ENCODE measurements around the gene PSMG1.
"Not testable (repeated sequence)": the region's sequence is repeated elsewhere in the genome, so short reads cannot be mapped to it uniquely, and the experiment has no call there.

The PSMG1 gene, protein sequence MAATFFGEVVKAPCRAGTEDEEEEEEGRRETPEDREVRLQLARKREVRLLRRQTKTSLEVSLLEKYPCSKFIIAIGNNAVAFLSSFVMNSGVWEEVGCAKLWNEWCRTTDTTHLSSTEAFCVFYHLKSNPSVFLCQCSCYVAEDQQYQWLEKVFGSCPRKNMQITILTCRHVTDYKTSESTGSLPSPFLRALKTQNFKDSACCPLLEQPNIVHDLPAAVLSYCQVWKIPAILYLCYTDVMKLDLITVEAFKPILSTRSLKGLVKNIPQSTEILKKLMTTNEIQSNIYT

DNA sequence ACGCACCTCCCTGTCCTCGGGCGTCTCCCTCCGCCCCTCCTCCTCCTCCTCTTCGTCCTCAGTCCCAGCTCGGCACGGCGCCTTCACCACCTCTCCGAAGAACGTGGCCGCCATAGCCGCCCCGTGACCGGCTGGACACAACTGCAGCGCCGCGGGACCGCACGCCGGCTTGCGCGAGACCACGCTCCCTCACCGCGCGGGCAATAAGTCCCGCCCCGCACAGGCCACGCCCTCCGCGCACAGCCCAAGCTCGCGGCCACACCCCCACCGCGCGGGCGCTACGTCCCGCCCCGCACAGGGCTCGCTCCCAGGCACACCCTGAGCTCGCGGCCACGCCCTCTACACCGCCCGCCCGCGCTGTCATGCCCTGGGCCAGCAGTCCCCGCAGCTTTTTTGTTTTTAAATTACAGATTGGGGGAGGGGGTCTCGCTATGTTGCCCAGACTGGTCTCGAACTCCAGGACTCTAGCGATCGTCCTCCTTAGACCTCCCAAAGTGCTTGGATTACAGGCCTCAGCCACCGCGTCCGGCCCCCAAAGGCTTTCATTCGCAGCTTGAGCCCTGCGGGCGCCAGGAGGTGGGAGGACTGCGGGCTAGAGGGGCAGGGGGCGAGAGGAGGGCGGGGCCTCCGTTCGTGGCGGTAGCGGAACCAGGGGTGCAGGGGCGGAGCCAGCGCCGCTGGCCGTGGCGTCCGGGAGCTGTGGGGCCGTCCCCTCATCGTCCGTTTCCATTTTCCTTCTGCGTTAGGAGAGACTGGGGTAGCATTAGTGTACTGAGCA is at the start of gene PSMG1:
Gene PSMG1, minus strand, starts transcription at position 180 of the 778 bp plus-strand sequence. Its CDS starts 66 bp downstream, at position 114.
- peak; percentile 77 to 95 (median 84) for DNase-seq

DNA sequence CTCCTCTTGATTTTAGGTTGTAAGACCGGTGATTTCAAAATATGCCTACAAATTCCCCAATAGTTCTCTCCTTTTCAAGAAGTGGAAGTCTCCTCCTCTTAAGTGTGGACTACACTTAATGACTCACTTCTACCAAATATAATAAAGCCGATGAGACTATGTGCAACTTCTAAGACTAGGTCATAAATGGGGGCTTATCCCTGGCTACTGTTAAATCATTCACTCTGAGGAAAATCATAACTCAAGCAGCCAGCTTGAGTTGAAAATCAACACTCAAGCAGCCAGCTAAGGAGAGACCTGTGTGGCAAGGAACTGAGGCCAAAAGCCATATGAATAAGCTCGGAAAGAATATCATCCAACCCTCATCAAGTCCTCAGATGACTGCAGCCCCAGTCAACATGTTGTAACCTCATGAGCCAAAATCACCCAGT is 49.6 kb upstream of the PSMG1 start:
- DNase-seq, result no peak

DNA sequence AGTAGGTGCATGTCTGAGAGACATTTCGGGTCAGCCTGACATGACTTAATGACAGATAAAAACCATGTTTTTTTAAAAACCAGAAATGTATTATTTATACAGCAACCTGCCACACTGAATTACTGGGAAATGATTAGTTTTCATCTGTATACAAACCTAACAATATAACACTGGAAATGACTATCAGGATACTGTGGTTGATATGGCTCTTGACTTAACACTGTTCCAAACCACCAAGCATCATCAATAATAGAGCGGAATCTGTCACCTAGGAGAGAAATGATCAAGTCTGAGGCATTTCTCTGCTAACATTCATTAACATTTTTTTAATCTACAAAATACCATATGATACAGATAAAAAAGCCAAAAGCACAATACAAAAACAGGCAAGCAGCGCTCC is 41.7 kb upstream of the PSMG1 start:
- no peak for DNase-seq

DNA sequence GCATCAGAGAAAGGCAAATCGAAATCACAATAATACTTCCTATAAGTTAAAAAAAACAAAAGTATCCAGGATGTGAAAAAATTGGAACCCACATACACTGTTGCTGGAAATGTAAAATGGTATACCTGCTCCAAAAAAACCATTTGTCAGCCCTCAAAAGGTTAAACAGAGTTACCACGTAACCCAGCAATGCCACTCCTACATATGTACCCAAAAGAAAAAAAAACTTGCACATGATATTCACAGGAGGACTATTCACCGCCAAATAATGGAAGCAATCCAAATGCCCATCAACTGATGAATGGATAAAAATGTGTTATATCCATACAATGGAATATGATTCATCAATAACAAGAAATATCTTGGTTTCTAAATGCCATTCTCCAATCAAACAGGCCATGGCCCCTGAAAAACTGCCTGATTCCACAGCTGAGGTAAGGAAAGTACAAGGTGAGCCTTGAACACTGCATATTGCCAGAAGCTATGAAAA is 38.8 kb upstream of the PSMG1 start:
- DNase-seq, result no peak

DNA sequence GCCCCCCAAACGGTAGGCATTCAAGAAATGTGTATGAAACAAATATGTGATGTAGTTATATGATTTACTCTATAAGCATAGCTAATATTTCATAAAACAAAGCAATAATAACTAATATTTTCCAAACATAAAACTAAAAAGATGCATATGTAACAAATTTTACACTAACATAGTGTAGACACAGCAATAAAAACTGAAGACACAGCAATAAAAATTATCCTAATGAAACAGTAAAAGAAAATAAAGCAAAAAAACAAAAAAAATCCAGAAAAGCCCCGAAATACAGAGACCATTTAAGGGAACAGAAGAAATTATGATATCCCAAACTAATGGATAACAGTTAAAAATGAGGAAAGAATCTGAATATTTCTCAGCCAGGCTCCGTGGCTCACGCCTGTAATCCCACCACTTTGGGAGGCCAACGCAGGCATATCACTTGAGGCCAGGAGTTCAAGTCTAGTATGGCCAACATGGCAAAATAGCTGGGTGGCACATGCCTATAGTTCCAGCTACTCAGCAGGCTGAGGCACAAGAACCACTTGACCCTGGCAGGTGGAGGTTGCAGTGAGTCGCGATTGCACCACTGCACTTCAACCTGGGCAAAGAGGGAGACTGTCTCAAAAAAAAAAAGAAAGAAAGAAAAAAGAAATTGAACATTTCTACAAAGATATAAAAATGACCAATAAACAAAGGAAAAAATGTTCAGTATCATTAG is 38.2 kb upstream of the PSMG1 start:
- DNase-seq, result no peak

DNA sequence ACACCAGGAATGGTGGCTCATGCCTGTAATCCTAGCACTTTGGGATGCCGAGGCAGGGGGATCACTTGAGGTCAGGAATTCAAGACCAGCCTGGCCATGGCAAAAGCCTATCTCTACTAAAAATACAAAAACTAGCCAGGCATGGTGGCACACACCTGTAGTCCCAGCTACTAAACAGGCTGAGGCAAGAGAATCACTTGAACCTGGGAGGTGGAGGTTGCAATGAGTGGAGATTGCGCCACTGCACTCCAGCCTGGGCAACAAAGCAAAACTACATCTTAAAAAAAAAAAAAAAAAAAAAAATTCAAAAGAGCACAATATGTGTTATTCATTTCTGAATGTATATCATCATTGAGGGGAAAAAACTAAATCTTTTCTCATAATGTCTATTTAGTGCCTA is 37.6 kb upstream of the PSMG1 start:
- not testable (repeated sequence) for DNase-seq

DNA sequence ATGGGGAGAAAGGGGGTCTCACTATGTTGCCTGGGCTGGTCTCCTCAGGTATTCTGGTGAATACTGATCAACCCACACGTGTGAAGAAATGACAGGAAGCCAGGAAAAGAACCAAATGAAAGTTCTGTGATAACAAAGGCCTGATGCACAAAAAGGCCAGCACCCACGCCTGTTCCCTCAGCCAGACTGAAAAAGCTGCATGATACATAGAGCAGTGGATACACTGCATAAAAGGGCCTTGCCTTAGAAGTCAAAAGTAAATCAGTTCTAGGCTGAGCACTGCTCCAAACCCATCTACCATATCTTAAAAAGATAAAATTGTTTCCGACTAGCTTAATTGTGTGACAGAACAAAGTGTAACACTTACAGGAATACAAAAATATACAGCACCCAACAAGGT is 36.9 kb upstream of the PSMG1 start:
- DNase-seq, result no peak

DNA sequence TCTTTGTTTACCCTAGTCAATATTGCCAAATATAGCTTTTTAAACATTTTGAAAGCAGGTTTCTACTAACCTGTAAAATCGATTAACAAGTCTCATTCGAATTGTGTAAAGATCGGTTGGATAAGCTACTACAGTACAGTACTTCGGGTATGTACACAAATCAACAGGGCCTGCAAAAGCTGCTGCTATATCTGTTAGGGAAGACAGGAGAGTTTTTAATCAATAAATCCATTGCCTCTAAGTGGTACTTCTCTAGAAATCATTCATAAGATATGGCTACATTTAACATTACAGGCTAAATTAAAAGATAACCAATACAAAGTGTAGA is 34.8 kb upstream of the PSMG1 start:
- no peak for DNase-seq

DNA sequence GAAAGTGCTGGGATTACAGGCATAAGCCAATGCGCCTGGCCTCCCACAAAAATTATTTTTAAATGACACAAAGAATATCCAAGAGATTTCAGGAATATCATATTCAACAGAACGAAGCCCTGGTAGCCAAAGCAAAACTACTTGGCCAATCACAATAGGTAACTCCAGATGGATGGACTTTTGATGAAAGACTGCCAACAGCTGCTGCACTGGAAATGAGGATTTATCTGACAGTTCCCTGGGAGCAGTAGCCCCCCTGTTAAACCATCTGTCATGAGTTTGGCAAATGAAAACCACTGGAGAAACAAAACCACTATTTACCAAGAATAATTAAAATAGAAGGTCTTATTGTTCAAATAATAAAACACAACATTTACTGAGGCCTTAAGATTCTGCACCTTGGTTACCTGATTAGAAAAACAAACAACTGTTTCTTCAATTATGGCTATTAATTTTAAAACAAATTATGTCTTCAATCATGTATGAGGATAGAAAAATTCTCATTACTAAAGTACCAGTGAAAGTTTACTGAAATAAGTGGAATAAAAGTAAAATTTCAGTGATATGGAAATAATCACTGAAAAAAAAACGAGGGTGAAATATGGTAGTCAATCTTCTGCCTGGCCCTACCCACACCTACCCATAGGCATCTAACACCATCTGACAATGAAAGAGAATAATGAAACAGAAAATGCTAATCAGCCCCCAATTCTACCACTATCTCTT is 34.3 kb upstream of the PSMG1 start:
- DNase-seq, result no peak

DNA sequence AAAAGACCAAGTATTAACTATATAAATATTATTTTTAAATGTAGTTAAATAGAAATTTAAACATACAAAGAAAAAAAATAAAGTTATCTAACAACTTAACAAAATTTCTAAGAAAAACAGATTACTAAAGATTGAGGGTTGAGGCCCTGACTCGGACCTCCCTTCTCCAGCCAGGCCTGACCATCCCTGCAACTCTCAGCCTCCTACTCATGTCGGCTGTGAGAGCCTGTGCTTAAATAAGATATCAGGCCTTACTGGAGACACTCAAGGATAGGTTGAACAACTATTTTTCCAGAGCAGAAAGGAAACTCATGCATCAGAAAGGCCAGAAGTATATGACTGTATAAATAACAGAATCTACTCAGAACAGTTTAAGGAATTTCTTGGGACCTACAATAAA is 33.0 kb upstream of the PSMG1 start:
- DNase-seq, result no peak

DNA sequence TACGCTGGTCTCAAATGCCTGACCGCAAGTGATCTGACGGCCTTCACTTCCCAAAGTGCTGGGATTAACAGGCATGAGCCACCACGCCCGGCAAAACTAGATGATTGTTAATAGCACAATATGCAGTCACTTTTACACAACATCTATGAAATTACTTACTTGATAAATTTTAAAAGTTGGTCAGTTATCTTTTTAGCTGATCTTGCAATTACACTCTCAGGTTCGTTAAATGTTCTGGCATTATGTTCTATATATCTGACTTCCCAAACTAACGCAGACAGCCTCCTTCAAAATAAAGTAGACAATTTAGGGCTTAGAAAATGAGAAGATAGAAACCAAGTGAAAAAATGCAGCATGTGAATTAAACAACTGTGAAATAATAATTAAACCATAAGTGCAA is 31.8 kb upstream of the PSMG1 start:
- no peak for DNase-seq

DNA sequence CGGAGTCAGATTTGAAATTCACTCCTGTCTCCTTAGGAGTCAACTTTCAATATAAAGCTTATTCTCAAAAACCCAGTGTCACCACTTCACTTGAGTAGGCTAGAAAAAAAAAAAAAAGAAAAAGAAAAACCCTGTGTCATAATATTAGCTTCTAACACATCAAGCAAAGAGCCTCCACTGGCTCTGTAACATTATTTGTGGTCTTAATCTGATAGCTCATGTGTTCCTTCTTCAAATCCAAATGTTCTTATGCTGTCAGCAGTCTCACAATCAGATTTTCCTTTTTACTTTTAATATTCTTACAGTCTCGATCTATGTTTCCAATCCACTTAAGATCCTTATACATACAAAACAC is 26.1 kb upstream of the PSMG1 start:
- no peak for DNase-seq

DNA sequence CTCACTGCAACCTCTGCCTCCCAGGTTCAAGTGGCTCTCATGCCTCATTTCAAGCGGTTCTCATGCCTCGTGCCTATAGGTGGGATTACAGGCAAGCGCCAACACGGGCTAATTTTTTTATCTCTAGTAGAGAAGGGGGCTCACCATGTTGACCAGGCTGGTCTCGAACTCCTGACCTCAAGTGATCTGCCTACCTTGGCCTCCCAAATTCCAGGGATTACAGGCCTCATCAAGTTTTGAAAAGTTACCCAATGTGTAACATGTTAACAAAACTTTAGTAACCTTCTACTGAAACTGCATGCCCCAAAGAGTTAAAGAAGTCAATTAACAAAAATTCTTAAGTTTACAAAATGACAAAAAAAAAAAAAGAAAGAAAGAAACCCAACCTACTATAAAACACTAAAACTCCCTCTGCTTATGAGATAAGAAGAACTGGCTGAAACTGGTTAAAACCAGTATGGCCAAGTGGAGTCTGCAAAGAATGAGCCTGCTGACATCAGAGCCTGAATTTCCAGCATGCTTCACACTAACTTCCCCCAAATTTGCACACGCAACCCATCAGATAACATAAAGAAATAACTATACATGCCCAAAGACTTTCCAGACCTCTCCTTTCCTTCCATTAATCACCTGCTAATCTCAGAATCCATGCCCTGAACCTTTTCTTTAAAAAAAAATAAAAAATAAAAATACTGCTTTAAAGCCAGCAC is 25.5 kb upstream of the PSMG1 start:
- DNase-seq, result no peak

DNA sequence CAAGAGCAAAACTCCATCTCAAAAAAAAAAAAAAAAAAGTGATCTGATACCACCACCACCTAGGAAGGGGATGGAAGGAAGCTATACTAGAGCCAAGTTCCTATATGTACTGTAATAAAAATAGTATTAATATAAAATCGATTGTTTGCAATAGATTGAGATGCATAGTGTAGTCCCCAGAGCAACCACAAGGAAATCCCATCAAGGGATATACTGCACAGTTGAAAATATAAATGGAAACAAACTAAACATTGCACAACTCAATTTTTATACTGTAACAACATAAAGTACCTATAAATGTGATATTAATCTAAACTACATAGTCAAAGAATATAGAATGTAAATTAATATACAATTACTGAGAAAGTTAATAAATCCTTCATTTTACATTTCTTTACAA is 20.9 kb upstream of the PSMG1 start:
- no peak for DNase-seq

DNA sequence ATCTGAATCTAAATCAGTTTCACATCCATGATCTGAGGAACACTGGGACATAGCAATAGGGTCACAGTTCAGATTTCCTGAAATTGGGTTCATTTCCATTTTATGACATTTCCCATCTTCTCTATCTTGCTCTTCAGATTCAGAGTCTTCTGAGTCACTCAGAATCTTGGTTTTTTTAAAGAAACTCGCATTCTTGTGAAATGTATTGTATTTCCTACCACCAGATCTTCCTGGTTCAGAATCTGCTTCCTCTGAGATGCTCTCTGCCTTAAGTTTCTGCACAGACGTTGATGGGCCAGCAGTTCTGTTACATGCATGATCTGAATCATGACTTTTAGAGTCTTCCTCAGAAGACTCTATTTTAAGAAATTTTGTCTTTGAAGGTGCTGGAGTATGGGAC is 15.5 kb upstream of the PSMG1 start:
- no peak for DNase-seq

DNA sequence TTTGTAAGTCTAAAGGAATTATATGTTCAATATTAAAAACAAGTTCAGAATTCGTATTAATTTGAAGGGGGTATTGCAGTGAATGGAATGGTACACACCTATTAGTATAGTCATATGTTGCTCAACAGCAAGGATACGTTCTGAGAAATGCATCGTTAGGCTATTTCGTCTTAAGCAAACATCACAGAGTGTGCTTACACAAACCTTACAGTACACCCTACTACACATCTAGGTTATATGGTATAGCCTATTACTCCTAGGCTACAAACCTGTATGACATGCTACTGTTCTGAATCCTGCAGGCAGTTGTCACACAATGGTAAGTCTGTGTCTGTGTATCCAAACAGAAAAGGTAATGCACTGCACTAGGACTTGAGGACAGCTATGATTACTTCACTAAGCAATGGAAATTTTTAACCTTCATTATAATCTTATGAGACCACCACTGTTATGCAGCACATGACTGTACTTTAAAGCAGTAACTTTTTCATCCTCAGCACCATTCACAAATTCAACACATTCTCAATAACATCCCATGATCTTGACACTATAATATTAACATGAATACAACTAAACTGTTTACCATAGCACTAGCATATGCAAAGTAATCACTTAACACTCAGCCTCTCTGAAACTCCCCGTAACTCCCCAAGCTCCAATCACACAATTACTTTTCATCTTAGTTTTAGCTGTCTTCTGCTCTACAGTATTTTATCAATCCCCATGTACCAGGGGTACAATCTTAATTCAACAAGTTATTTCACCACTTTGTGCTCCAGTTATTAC is 14.4 kb upstream of the PSMG1 start:
- DNase-seq, result no peak

DNA sequence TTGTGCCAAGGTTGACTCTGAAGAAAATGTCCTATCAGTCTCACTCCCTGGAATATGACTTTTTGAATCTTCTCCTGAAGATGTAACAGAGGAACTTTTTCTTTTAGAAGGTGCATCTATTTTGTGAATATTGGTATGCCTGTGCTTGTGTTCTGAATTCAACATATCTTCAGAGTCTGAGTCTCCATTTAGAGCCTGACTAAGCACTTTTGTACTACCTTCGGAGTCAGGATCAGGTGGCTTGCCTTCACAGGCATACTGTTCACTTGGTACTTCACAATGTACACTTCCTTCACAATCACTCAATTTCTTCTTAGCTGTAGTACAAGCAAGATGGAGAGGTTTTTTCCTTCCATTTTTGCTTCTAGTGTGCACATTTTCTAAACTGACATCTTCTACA is 13.6 kb upstream of the PSMG1 start:
- DNase-seq, result no peak

DNA sequence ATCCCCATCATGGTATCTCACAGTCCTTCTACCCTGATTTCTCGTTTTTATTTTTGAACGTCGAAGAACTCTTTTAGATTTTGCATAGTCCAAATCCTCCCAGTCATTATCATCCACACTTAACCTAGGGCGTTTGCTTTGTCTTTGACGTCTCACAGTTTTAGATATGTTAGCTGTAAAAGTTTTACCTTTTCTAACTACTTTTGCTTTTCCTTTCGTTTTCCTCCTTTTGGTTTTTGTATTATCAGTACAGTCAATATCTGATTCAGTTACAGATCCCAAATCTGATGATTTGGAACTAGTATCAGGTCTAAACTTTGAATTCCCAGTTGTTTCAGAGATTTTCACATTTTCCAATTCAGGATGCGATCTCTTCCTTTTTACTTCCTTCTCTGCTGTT is 13.1 kb upstream of the PSMG1 start:
- DNase-seq, result no peak

DNA sequence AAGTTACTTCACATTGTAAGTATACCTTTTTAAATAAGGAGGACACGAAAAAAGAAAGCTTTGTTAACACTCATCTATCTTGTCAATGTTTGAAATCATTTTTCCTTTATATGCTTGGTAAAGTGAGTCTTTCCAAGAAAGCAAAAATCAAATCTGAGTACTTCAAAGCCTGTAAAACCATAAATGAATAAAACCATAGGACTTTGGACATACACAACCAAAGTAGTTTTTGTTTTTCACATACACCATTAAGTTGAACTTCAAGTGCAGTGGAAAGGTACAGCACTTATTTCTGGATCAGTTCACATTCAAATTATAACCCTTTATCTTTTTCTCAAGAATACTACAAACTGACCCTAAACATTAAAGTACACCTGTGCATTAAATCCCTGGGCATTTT is 10.1 kb upstream of the PSMG1 start:
- no peak for DNase-seq

DNA sequence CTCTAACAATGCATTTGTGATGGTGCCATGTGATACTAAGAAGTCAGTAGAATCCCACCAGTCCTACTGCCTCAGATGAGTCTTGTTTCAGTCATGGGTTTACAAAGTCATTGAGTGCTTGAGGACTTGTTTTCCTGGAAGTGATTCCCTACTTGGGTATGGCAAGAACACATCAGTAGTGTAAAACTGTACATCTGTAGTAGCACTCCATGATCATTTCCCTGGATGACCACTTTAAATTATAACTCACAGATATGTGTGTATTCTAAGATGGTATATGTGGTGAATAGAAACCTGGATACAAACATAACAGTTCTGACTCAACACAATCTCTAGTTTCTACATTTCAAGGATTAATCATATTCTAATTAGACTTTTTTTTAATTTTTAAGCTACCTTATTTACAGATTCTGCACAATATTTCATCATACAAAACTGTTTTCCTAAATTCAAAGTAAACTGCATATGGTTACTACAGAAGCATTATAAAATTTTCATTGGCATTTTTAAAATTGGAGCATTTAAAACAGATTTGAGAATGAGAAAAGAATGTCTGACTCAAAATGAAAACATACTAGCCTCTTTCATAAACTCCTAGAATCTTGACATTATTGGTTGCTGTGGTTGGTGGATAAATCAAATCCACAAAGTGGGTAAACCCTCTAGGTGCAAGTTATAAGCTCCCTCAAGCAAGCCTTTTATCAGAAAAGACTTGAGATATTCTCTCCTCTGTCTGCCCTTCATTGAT is 6.8 kb upstream of the PSMG1 start:
- DNase-seq, result no peak

DNA sequence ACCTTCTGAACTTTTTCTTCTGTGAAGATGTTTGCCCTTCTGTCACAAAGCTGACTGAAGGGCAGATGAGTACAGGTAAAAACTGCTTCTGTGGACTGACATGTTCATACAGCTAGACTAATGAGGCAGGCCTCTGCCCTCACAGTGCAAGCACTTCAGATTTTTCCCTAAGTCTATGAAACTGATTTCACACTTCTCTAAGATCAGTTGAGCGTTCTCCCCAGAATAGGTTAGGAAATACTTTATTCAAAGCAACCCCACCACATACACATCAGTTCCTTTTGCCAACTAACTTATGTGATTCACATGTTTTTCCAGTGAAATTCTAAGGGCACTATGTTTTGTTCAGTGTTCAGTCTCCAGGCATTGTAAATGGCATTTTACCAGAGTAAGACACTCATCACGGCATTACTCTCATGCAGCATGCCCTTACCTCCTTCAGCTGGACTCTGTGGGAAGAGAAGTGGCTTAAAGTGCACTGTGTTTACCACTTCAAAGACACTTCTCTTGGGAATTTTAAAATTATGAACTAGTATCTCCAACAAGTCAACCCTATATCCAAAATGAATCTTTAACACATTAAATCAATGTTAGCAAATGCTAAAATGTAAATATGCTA is 5.4 kb upstream of the PSMG1 start:
- no peak for DNase-seq

Data from activated naive CD4-positive, alpha-beta T cell (primary cell).